Activated CD4-positive, alpha-beta T cell treated with anti-CD3 and anti-CD28 coated beads for 36 hours (primary cell): ENCODE measurements around the gene FXYD6. TPM values are rescaled to one million over a fixed set of nuclear protein-coding genes. Genes with fewer than 3 reads are reported as not detected.

Experiments
- ATAC-seq: fragments of 200-7000 bp; cut with Tn5 transposase; one replicate; pipeline ENCODE4 v1.10.0; 2021; ENCODE audit warnings: mild to moderate bottlenecking, moderate library complexity
- CTCF ChIA-PET: fragments of 350-600 bp; sonication (Branson Sonifier 250); formaldehyde crosslinking; loops from one replicate; lab custom pipeline; 2021; ENCODE audit warnings: antibody characterized with exemption; lab: Charles Lee
- POLR2A ChIA-PET: fragments of 350-600 bp; sonication (Branson Sonifier 250); formaldehyde crosslinking; loops from one replicate; lab custom pipeline; 2021; ENCODE audit warnings: antibody characterized with exemption, inconsistent platforms; lab: Charles Lee
- DNase-seq: peaks from one replicate; pipeline ENCODE4 v3.0.0-alpha.2; 2020
- H3K27ac Mint-ChIP-seq: one replicate; pipeline ENCODE4 v1.8.0; 2021; ENCODE audit warnings: mixed read lengths
- H3K27me3 Mint-ChIP-seq: one replicate; pipeline ENCODE4 v1.8.0; 2021; ENCODE audit warnings: mixed read lengths
- H3K36me3 Mint-ChIP-seq: one replicate; pipeline ENCODE4 v1.8.0; 2021; ENCODE audit warnings: low read depth, mixed read lengths
- H3K4me1 Mint-ChIP-seq: one replicate; pipeline ENCODE4 v1.8.0; 2021; ENCODE audit warnings: mixed read lengths
- H3K4me3 Mint-ChIP-seq: one replicate; pipeline ENCODE4 v1.8.0; 2021; ENCODE audit warnings: mild to moderate bottlenecking, moderate library complexity, mixed read lengths
- H3K9me3 Mint-ChIP-seq: one replicate; pipeline ENCODE4 v1.8.0; 2021; ENCODE audit warnings: low read depth, mixed read lengths
- intact Hi-C, 2 experiments: fragments of 100-400 bp; cut with DNase I in 1 of 2; cut with micrococcal nuclease in 1 of 2; formaldehyde crosslinking; loops; one replicate each; pipeline versions ENCODE4 v1.14.2 to v1.15.1; 2022 to 2024; cut with DNase I, micrococcal nuclease
- total RNA-seq, 2 experiments: library from RNA; stranded (reverse); gene quantifications; one replicate each; pipeline ENCODE4 v1.2.3, GENCODE V29; 2021

The FXYD6 gene
- total RNA-seq, 2 experiments from 2014 or later, result 0.46 to 0.47 TPM

DNA sequence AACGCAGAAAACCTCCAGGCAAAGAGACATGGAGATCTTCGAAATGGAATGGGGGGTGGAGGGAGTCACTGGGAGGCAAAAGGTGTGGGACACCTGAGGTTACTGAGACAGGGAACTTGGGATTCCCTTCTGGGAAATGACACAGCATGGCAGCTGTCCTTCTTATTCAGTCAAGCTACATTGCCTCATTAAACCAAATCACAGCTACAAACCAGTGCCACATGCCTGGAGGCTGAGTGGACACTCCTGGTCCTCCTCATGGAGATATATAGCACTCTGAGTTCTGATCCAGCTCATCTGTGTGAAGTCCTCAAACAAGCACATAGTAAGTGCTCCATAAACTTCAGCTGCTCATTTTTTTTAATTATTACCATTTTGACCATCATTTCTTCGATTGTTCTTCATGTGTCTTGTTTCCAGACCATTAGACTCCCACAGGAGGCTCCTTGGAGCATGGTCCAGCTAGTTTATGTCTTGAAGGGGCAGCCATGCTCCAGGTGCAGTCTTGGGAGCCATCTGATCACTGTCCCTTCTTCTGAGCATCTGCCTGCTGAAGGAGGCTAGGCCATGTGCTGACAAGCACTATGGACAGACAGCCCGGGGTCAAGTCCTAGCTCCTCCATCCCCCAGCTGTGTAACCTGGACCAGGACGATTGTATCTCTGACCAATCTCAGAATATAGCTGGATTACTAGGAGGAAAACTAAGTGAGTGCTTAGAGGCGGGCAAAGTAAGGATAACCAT is 42.2 kb downstream of the FXYD6 start:
- Mint-ChIP-seq H3K9me3 (no peaks in the 10 kb centered on the region), H3K4me3 (no peak overlapping the region), H3K36me3 (no peaks in the 10 kb centered on the region), H3K27ac (no peak overlapping the region), H3K27me3 (no peaks in the 10 kb centered on the region), H3K4me1 (peaks cover 17% of the 10 kb centered on the region)
- ATAC-seq (no peak), DNase-seq (no peak)
- POLR2A ChIA-PET, result no interaction called here
- CTCF ChIA-PET, result interaction anchor here (0.5 to 6.3 kb wide), 15 partner anchors 10 to 1358 kb away, joined by 3 to 34 read pairs (median 4); partner anchors contain the start of gene FXYD2
- intact Hi-C loops, result no loop called here

DNA sequence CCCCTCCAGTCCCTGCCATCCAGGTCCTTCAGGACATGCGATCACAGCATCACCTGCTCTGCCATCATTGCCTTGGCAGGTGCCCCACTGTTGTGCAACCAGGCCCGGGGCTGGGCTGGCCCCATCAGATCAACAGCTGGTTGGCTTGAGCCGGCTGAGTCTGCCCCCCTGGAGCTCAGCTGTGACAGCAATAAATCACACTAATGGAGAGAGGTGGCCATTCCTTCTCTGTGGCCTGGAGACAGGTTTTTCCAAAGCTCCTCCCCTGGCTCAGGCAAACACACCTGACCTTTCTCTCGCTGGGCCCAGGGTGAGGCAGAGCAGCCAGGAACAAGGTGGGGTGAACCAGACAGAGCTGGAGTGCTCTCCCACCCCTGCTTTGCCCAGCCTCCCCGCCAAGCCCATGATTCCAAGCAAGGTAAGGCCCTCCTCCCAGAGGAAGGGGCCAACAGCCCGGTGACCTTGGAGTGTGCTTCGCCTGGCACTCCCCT is 43.0 kb downstream of the FXYD6 start:
- no peak overlapping the region for H3K27ac Mint-ChIP-seq
- no peaks in the 10 kb centered on the region for H3K36me3 Mint-ChIP-seq
- no peak overlapping the region for H3K4me3 Mint-ChIP-seq
- peaks cover 23% of the 10 kb centered on the region for H3K4me1 Mint-ChIP-seq
- no peaks in the 10 kb centered on the region for H3K9me3 Mint-ChIP-seq
- H3K27me3 Mint-ChIP-seq, result no peaks in the 10 kb centered on the region
- ChIA-PET CTCF (interaction anchor here (0.5 to 6.3 kb wide), 11 partner anchors 11 to 1357 kb away, joined by 3 to 34 read pairs (median 4); no protein-coding TSS in a partner anchor), POLR2A (no interaction called here)
- ATAC-seq (no peak), DNase-seq (no peak)
- intact Hi-C loops, result no loop called here

DNA sequence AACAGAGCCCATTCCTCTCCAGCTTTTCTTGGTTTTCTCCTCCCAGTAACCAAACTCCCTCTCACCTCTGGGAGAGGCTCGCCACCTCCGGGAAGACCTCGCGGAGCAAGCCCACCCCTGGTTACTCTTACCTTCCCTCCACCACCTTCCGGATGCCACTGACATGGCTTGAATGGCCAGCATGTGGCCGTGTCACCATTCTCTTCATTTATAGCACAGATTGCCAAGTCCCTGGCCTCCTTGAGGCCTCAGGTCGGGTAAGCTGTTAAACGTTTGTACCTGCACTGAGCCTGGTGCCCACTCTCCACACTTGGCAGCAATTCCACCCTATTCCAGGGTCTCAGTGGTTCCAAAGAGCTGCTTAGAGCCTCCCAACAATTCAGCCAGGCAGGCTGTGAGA is 43.9 kb downstream of the FXYD6 start:
- no peak overlapping the region for H3K4me3 Mint-ChIP-seq
- DNase-seq, result no peak

DNA sequence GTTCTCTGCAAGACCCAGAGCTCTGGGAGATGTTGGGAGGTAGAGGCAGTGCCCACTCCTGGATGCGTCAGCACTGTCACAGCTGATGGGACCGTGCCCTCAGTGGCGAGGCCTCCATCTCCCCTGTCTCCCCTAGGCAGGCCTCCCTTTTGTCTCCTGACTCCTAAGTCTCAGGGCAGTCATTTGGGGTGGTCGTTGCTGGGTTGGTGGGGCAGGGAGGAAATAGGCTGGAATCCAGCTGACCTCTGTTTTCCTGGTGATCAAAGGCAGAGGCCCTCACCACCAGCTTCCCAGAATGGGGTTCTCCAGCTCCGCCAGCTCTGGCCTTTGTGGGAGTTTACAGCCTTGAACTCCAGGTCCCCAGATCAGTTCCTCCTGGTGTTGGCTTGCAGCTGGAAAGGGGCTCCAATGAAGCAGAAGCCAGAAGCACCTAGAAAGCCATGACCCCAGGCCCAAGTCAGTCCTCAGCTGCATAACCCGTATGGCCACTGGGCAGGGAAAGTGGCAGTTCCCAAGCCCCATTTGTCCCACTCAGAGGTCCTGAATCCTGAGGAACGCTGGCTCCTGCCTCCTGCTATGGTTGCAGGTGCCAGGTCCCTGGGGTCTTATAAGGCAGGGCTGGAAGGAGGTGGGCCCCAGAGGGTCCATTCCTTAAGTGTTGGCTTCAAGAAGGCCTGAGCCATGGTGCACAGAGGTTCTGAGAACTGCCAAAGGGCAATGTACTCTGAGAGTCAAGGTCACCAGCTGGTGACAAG is 44.6 kb downstream of the FXYD6 start:
- no peak overlapping the region for H3K4me3 Mint-ChIP-seq
- H3K27ac Mint-ChIP-seq, result no peak overlapping the region
- no peaks in the 10 kb centered on the region for H3K36me3 Mint-ChIP-seq
- no peaks in the 10 kb centered on the region for H3K9me3 Mint-ChIP-seq
- ATAC-seq (no peak), DNase-seq (no peak)
- ChIA-PET POLR2A (interaction anchor here (0.7 kb wide), 1 partner anchor 9 kb away, joined by 3 read pairs; no protein-coding TSS in a partner anchor), CTCF (interaction anchor here (0.6 to 6.3 kb wide), 8 partner anchors 9 to 835 kb away, joined by 3 to 34 read pairs (median 4); no protein-coding TSS in a partner anchor)
- H3K4me1 Mint-ChIP-seq, result peaks cover 34% of the 10 kb centered on the region
- intact Hi-C loops, result no loop called here
- H3K27me3 Mint-ChIP-seq, result no peaks in the 10 kb centered on the region

More for the DNA sequence above, 43.9 kb downstream of the FXYD6 start:
- no peak for ATAC-seq
- peak overlapping the region; percentile 42 for H3K27ac Mint-ChIP-seq
- intact Hi-C loops, result no loop called here
- ChIA-PET POLR2A (no interaction called here), CTCF (interaction anchor here (0.9 to 6.3 kb wide), 7 partner anchors 10 to 221 kb away, joined by 3 to 34 read pairs (median 4); no protein-coding TSS in a partner anchor)
- peaks cover 32% of the 10 kb centered on the region for H3K4me1 Mint-ChIP-seq
- H3K9me3 Mint-ChIP-seq, result no peaks in the 10 kb centered on the region
- H3K27me3 Mint-ChIP-seq, result no peaks in the 10 kb centered on the region
- no peaks in the 10 kb centered on the region for H3K36me3 Mint-ChIP-seq

DNA sequence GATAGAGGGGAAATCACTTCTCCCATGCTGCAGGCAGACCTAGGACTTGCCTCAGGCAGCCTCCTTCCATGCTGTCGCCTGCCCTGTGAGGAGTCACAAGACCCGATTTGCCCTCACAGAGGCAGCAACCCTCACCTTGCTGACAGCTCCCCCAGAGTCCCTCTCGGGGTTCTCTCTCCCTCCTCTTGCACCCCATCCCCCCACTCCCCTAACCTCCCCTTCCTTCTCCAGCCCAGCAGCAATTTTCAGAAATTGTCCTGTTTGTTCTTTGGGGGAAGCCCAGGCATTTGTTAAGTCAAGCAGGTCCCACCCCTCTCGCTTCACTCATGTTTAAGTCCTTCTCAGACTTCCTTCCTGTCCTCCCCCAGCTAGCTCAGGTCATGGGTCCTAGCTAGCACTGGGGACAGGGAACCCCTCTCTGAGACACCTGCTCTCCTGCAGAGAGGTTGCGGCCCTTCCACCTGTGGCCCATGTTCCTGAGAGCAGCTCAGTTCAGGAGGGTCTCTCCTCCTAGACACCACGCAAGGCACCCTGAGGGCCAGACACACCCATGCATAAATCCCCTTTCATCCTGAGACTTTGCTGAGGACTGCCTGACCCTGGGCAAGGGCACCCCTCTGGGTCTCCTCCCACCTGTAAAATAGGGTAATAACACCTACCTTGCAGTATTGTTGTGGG is 45.6 kb downstream of the FXYD6 start:
- DNase-seq (no peak), ATAC-seq (no peak)
- peak overlapping the region; percentile 62 for H3K27ac Mint-ChIP-seq
- ChIA-PET POLR2A (interaction anchor here (0.6 kb wide), 1 partner anchor 114 kb away, joined by 3 read pairs; no protein-coding TSS in a partner anchor), CTCF (interaction anchor here (1.3 to 6.3 kb wide), 2 partner anchors 14 to 223 kb away, joined by 5 to 34 read pairs; no protein-coding TSS in a partner anchor)
- no peaks in the 10 kb centered on the region for H3K9me3 Mint-ChIP-seq
- peaks cover 34% of the 10 kb centered on the region for H3K4me1 Mint-ChIP-seq
- intact Hi-C loops, result no loop called here
- H3K27me3 Mint-ChIP-seq, result no peaks in the 10 kb centered on the region
- H3K4me3 Mint-ChIP-seq, result no peak overlapping the region
- H3K36me3 Mint-ChIP-seq, result no peaks in the 10 kb centered on the region

DNA sequence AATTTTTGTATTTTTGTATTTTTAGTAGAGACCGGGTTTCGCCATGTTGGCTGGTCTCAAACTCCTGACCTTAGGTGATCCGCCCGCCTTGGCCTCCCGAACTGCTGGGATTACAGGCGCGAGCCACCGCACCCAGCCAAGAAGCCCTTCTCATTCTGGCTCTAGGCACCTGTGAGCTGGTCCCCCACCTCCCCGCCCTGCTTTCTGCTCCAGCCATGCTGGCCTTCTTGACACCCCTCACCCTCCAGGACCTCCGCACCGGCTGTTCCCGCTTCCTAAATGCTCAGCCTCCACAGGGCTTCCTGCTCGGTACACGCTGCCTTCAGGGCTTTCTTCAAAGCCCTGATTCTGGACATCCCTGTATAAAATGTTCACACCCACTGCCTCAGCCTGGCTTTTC is 46.4 kb downstream of the FXYD6 start:
- no peak overlapping the region for H3K4me3 Mint-ChIP-seq
- POLR2A ChIA-PET, result interaction anchor here (0.6 kb wide), 1 partner anchor 115 kb away, joined by 3 read pairs; no protein-coding TSS in a partner anchor
- H3K27ac Mint-ChIP-seq, result peak overlapping the region; percentile 58
- intact Hi-C loops, result no loop called here
- no peaks in the 10 kb centered on the region for H3K27me3 Mint-ChIP-seq
- DNase-seq, result no peak
- H3K36me3 Mint-ChIP-seq, result no peaks in the 10 kb centered on the region
- H3K4me1 Mint-ChIP-seq, result peaks cover 34% of the 10 kb centered on the region
- ATAC-seq, result no peak
- no peaks in the 10 kb centered on the region for H3K9me3 Mint-ChIP-seq
- CTCF ChIA-PET, result interaction anchor here (1.3 kb wide), 1 partner anchor 223 kb away, joined by 5 read pairs; no protein-coding TSS in a partner anchor

DNA sequence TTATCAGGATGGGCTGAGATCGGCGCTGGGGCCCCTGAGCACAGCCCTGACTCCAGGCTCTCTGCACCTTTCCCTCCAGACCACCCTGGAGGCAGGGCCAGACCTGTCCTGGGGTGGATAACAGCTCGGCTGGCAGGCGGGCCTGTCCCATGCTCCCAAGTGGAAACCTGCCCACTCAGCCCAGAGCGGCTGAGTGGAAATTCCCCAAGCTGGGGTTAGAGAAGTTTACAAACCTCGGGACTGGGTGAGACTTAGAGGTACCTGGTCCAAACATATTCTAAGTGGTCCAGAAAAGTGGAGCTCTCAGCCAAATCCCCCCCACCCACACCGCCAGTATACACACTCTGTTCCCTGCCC is 47.1 kb downstream of the FXYD6 start:
- H3K27me3 Mint-ChIP-seq, result no peaks in the 10 kb centered on the region
- no peak overlapping the region for H3K4me3 Mint-ChIP-seq
- no peak overlapping the region for H3K27ac Mint-ChIP-seq
- ChIA-PET POLR2A (no interaction called here), CTCF (interaction anchor here (1.3 to 7.1 kb wide), 3 partner anchors 13 to 224 kb away, joined by 5 to 67 read pairs (median 29); no protein-coding TSS in a partner anchor)
- DNase-seq (no peak), ATAC-seq (no peak)
- H3K9me3 Mint-ChIP-seq, result no peaks in the 10 kb centered on the region
- H3K36me3 Mint-ChIP-seq, result no peaks in the 10 kb centered on the region
- H3K4me1 Mint-ChIP-seq, result peaks cover 36% of the 10 kb centered on the region
- intact Hi-C loops, result no loop called here

DNA sequence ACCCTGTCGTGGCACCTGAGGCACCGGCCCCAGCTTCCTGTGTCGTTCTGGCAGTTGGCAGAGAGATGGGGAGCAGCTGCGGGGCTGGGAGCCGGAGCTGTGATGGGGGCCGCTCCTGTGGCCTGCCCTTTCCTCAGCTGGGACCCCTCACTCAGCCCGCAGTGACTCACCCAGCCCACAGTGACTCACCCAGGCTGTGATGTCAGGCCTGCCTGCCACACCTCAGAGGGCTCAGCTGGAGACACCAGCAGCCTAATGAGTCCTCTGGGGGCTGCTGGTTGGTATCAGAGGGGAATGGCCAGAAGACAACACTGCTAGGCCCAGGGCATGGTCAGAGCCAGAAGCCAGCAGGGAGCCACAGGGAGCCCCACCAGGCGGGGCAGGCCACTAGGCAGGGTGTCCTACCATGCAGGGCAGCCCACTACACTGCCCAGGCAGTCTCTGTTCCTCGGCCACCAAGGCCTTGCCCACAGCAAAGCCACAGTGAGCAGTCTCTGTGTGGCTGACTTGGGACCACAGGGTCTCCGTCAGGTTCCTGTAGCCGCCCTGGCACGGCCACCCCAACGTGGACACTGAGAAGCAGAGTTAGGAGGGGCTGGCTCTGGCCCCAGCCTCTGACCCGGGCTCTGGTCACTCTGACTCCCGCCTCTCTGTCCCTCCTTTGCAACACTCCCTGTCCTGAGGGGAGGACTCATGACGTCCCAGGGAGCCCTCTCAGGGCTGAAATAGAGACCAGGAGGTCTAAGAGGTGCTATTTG is 47.7 kb downstream of the FXYD6 start:
- POLR2A ChIA-PET, result interaction anchor here (0.7 to 1.5 kb wide), 2 partner anchors 11 to 222 kb away, joined by 3 to 7 read pairs; no protein-coding TSS in a partner anchor
- DNase-seq (peak; percentile 91), ATAC-seq (peak; percentile 96)
- H3K9me3 Mint-ChIP-seq, result no peaks in the 10 kb centered on the region
- peaks cover 41% of the 10 kb centered on the region for H3K4me1 Mint-ChIP-seq
- CTCF ChIA-PET, result interaction anchor here (0.8 to 7.1 kb wide), 7 partner anchors 13 to 224 kb away, joined by 3 to 67 read pairs (median 11); no protein-coding TSS in a partner anchor
- H3K27me3 Mint-ChIP-seq, result no peaks in the 10 kb centered on the region
- intact Hi-C loops, result loop anchor here in 1 of 2 experiments (1.0 kb wide), 1 partner anchor 11 kb away; no protein-coding TSS in a partner anchor
- no peaks in the 10 kb centered on the region for H3K36me3 Mint-ChIP-seq
- H3K4me3 Mint-ChIP-seq, result no peak overlapping the region
- peak overlapping the region; percentile 78 for H3K27ac Mint-ChIP-seq

DNA sequence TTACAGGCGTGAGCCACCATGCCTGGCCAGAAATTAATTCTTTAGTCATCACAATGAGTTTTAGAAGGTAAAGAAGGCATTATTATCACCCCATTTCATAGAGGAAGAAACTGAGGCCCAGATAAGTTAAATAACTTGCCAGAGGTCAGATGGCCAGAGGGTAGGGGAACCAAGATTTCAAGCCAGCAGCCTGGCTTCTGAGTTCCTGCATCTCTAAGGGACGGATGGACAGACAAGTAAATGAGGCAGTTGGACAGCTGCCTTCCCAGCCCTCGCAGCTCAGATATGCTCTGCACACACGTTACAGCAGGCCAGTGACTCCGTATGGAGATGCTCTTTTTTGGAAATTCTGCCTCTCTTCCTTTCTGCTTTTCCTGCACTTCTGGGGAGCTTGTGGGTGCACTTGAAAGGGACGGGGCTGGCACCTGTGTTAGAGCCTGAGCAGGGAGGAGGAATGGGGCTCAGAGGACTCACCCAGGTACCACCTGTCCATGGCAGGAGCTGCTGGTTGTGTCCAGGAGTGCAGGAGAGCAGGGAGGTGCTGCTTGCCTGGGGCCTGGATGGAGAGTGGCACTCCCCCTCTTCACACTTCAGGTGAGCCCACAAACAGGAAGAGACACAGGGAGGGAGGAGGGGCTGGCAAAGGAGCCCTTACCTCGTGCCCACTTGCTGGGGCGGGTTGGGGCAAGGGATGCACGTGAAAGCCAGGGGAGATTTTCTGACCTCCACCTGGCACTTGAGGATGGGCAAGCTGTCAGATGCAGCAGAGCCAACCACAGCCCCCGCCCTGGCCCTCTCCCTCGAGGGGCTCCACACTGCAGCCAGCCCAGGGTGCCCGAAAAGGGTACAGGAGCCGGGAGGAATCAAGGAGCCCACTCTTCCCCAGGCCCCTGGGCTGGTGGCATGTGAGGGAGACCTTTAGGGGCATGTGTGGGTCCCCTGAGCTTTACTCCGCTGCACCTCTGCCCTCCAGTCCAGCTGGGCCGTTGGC is 48.6 kb downstream of the FXYD6 start:
- Mint-ChIP-seq H3K4me1 (peaks cover 51% of the 10 kb centered on the region), H3K36me3 (no peaks in the 10 kb centered on the region), H3K27me3 (no peaks in the 10 kb centered on the region), H3K4me3 (no peak overlapping the region), H3K27ac (peak overlapping the region; percentile 78), H3K9me3 (no peaks in the 10 kb centered on the region)
- intact Hi-C loops, result loop anchor here in 1 of 2 experiments (1.0 kb wide), 1 partner anchor 11 kb away; no protein-coding TSS in a partner anchor
- ATAC-seq, result peak; percentile 1
- ChIA-PET CTCF (interaction anchor here (0.8 to 7.1 kb wide), 7 partner anchors 12 to 225 kb away, joined by 3 to 67 read pairs (median 11); no protein-coding TSS in a partner anchor), POLR2A (interaction anchor here (0.6 to 1.5 kb wide), 3 partner anchors 10 to 223 kb away, joined by 3 to 7 read pairs (median 3); no protein-coding TSS in a partner anchor)
- no peak for DNase-seq
